GM12878 (cell line): Measurements from ENCODE around the gene URI1. TPM values are rescaled to one million over a fixed set of nuclear protein-coding genes. Genes with fewer than 3 reads are reported as not detected.

Experiments
- ATAC-seq: fragments of 200-7000 bp; cut with Tn5 transposase; 3 replicates; pipeline ENCODE4 v1.9.1; 2020; ENCODE audit warnings: mild to moderate bottlenecking, moderate library complexity
- BruUV-seq: library from RNA; stranded (reverse); fragments of 400-500 nt; replicated peaks from 2 replicates; lab custom pipeline; 2021; lab: Mats Ljungman, UMichigan
- CTCF ChIA-PET: fragments of 300-600 bp; sonication (Branson Sonifier 250); formaldehyde crosslinking; extraction: SDS; loops from one replicate; lab custom pipeline; 2021; ENCODE audit warnings: inconsistent platforms; lab: Yijun Ruan, JAX
- POLR2A ChIA-PET: fragments of 350-600 bp; formaldehyde crosslinking; extraction: SDS; loops from one replicate; lab custom pipeline; 2021; ENCODE audit warnings: inconsistent platforms; lab: Charles Lee
- RAD21 ChIA-PET: fragments of 300-600 bp; sonication (Branson Sonifier 250); formaldehyde crosslinking; loops from one replicate; lab custom pipeline; 2023; ENCODE audit warnings: antibody characterized with exemption; ENCODE audit not compliant: unreplicated experiment; lab: Charles Lee
- SMC1A ChIA-PET: fragments of 300-600 bp; sonication (Branson Sonifier 250); formaldehyde crosslinking; loops from one replicate; lab custom pipeline; 2023; ENCODE audit not compliant: unreplicated experiment, uncharacterized antibody; lab: Charles Lee
- DNase-seq: peaks from one replicate; pipeline ENCODE4 v3.0.0-alpha.2; 2011; ENCODE audit warnings: low read depth, low spot score
- FAIRE-seq: peaks from 3 replicates; lab custom pipeline; 2011; peaks lifted over from hg19 to GRCh38; lab: Jason Lieb, UNC
- H2AFZ ChIP-seq: 2 replicates; pipeline ENCODE4 v1.6.0; 2011; ENCODE audit warnings: low read depth, low read length, control low read depth; ENCODE audit not compliant: control insufficient read depth
- H3K27ac ChIP-seq: 2 replicates; pipeline ENCODE4 v1.5.1; 2011; ENCODE audit warnings: control low read depth; ENCODE audit not compliant: control insufficient read depth, insufficient read depth
- H3K27me3 ChIP-seq, 2 experiments: replicated peaks in 1 of 2; 2 replicates each; pipeline versions ENCODE4 v1.6.0 to v1.6.1; 2011; ENCODE audit warnings: low read length in 1 of 2; ENCODE audit not compliant: control insufficient read depth in 2 of 2, insufficient read depth in 2 of 2
- H3K36me3 ChIP-seq, 2 experiments: 2 replicates each; pipeline ENCODE4 v1.5.1; 2011; ENCODE audit warnings: low read length in 1 of 2; ENCODE audit not compliant: control insufficient read depth in 2 of 2, insufficient read depth in 2 of 2
- H3K4me1 ChIP-seq: 2 replicates; pipeline ENCODE4 v1.6.1; 2011; ENCODE audit warnings: mild to moderate bottlenecking, low read length, moderate library complexity, mixed read lengths; ENCODE audit not compliant: control insufficient read depth, insufficient read depth
- H3K4me2 ChIP-seq: 2 replicates; pipeline ENCODE4 v1.6.0; 2011; ENCODE audit warnings: control low read depth; ENCODE audit not compliant: control insufficient read depth, insufficient read depth
- H3K4me3 ChIP-seq: fragments of 200-600 bp; sonication (generic); 2 replicates; pipeline ENCODE4 v1.5.1; 2016
- H3K79me2 ChIP-seq: 2 replicates; pipeline ENCODE4 v1.6.0; 2011; ENCODE audit warnings: low read length; ENCODE audit not compliant: control insufficient read depth, insufficient read depth
- H3K9ac ChIP-seq: 2 replicates; pipeline ENCODE4 v1.8.0; 2011; ENCODE audit warnings: low read length, control low read depth, mixed read lengths; ENCODE audit not compliant: control insufficient read depth, insufficient read depth
- H3K9me3 ChIP-seq: replicated peaks from 3 replicates; pipeline ENCODE4 v1.5.1; 2011; ENCODE audit warnings: mild to moderate bottlenecking, low read length; ENCODE audit not compliant: control insufficient read depth, insufficient read depth
- H4K20me1 ChIP-seq: 2 replicates; pipeline ENCODE4 v1.6.0; 2011; ENCODE audit not compliant: control insufficient read depth, insufficient read depth
- CHD2 ChIP-seq: IDR thresholded peaks from 2 replicates; pipeline ENCODE4 v1.6.1; 2011; ENCODE audit warnings: low read depth, low read length, improper control_type of control experiment, borderline replicate concordance
- CREM ChIP-seq: IDR thresholded peaks from 2 replicates; pipeline ENCODE4 v1.6.1; 2014; ENCODE audit warnings: antibody characterized with exemption, low read depth
- JUNB ChIP-seq: IDR thresholded peaks from 2 replicates; pipeline ENCODE4 v1.6.1; 2016; ENCODE audit warnings: antibody characterized with exemption, mild to moderate bottlenecking
- NR2C1 ChIP-seq: fragments of 450-650 bp; IDR thresholded peaks from 2 replicates; pipeline ENCODE4 v1.6.1; 2017; ENCODE audit warnings: antibody characterized with exemption, mild to moderate bottlenecking, moderate library complexity
- RFX5 ChIP-seq: IDR thresholded peaks from 2 replicates; pipeline ENCODE4 v1.6.1; 2011; ENCODE audit warnings: low read depth, low read length, improper control_type of control experiment
- SREBF1 ChIP-seq: IDR thresholded peaks from 2 replicates; pipeline ENCODE4 v1.6.1; 2012; ENCODE audit warnings: mild to moderate bottlenecking, low read length
- WGBS: methylation state at CpG from one replicate; pipeline ENCODE4 v1.1.6; 2016; ENCODE audit warnings: low lambda C conversion rate; ENCODE audit not compliant: insufficient replicate concordance, insufficient coverage; ENCODE audit errors: missing lambda C conversion rate; 5-methylcytosine and 5-hydroxymethylcytosine counted together
- in situ Hi-C: fragments of 300-500 bp; cut with MboI; formaldehyde crosslinking; loops from 9 replicates; pipeline ENCODE4 v1.14.3; 2018; ENCODE audit warnings: mixed read lengths
- intact Hi-C: fragments of 100-400 bp; cut with micrococcal nuclease; formaldehyde crosslinking; loops from one replicate; pipeline ENCODE4 v1.14.2; 2022; ENCODE audit not compliant: unreplicated experiment
- polyA plus RNA-seq, 11 experiments: library from polyadenylated mRNA; depleted of rRNA in 4 of 11; unstranded in 6 of 11; stranded (reverse) in 5 of 11; fragments of >200 nt; fragmentation: Nextera tagmentation in 4 of 11; fragmentation: Illumina TruSeq in 1 of 11; extraction: Ambion mirVana in 4 of 11; extraction: Trizol in 1 of 11; gene quantifications; 1 replicate in 1 of 11; 2 replicates in 10 of 11; pipeline versions ENCODE4 v1.2.1 to v1.2.3, GENCODE V29; 2011 to 2016; ENCODE audit warnings: inconsistent platforms in 2 of 11, missing spikeins in 2 of 11, low read depth in 1 of 11
- total RNA-seq, 4 experiments: library from RNA; depleted of rRNA in 3 of 4; stranded (reverse); fragments of >200 nt in 3 of 4; fragmentation: Illumina TruSeq in 1 of 4; extraction: Trizol in 1 of 4; gene quantifications; 2 replicates each; pipeline versions ENCODE4 v1.2.1 to v1.2.3, GENCODE V29; 2013 to 2021
- TF ChIP-seq, protein P1 (sequence below), 3 experiments: IDR thresholded peaks in 2 of 3; conservative IDR thresholded peaks in 1 of 3; 2 replicates each; pipeline ENCODE4 v1.5.1; 2011; ENCODE audit warnings: low read depth in 3 of 3, low read length in 3 of 3, mild to moderate bottlenecking in 3 of 3, control low read depth in 2 of 3, moderate library complexity in 2 of 3, inconsistent platforms in 1 of 3, mixed read lengths in 1 of 3; ENCODE audit not compliant: control insufficient read depth in 2 of 3, insufficient read depth in 1 of 3; ENCODE audit errors: extremely low read depth in 1 of 3

Gene URI1
- total and polyA plus RNA-seq, 10 of the 15 experiments (the other 5 are each of a cell fraction or from before 2014, with no cell fraction given): 15.2 to 94.2 (median 47.9) TPM

DNA sequence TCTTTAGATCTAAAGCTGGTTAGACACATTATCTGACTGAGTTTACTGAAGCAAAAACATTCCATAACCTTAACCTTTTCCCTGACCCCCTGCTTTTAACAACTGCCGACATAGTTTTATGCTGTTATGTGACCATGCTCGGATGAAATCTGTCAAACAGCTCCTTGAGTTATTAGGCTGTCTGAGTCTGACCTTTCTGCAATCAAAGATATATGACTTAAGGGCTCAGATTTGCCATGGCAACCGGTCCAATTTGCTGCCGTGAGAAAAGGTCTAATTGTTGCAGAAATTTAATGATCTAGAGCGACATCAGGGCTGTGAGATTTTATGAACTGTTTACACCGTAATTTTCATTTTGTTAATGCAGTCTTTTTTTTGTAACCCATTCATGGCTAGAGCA, 61.8 kb downstream of the URI1 start:
- TF ChIP-seq JUNB (no peak), NR2C1 (no peak), CHD2 (no peak), RFX5 (no peak), CREM (no peak), SREBF1 (no peak)
- TF ChIP-seq, protein P1, sequence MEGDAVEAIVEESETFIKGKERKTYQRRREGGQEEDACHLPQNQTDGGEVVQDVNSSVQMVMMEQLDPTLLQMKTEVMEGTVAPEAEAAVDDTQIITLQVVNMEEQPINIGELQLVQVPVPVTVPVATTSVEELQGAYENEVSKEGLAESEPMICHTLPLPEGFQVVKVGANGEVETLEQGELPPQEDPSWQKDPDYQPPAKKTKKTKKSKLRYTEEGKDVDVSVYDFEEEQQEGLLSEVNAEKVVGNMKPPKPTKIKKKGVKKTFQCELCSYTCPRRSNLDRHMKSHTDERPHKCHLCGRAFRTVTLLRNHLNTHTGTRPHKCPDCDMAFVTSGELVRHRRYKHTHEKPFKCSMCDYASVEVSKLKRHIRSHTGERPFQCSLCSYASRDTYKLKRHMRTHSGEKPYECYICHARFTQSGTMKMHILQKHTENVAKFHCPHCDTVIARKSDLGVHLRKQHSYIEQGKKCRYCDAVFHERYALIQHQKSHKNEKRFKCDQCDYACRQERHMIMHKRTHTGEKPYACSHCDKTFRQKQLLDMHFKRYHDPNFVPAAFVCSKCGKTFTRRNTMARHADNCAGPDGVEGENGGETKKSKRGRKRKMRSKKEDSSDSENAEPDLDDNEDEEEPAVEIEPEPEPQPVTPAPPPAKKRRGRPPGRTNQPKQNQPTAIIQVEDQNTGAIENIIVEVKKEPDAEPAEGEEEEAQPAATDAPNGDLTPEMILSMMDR (IDR thresholded peaks at IDR 0.05 in 2 of 3, conservative IDR thresholded peaks at IDR 0.05 in 1 of 3; ENCODE audit: control insufficient read depth in 2 of 3, extremely low read depth in 1 of 3, insufficient read depth in 1 of 3, low read depth in 3 of 3, low read length in 3 of 3): no peak
- Histone ChIP-seq H2AFZ (no peak overlapping the region), H3K4me3 (no peak overlapping the region), H4K20me1 (no peaks in the 10 kb centered on the region), H3K9ac (no peak overlapping the region), H3K9me3 (peaks cover 2% of the 10 kb centered on the region; the same call in 2 of the 3 replicates), H3K27ac (no peak overlapping the region), H3K4me1 (no peaks in the 10 kb centered on the region), H3K36me3 (peaks cover 0 to 7% of the 10 kb centered on the region in 2 experiments; a peak in 1 of 4 replicates), H3K27me3 (no peaks in the 10 kb centered on the region), H3K4me2 (no peak overlapping the region), H3K79me2 (peaks cover 11% of the 10 kb centered on the region)
- no peak for DNase-seq
- no peak for ATAC-seq
- SMC1A ChIA-PET: interaction anchor here (1.1 to 1.8 kb wide), 3 partner anchors 15 to 16 kb away, joined by 3 to 6 read pairs (median 3); no protein-coding TSS in a partner anchor
- intact Hi-C loops: no loop called here
- 97% methylated on average over 6 of the region's 6 CpGs for WGBS
- in situ Hi-C loops: no loop called here
- POLR2A ChIA-PET: interaction anchor here (0.7 kb wide), 1 partner anchor 20 kb away, joined by 3 read pairs; no protein-coding TSS in a partner anchor
- no peak for FAIRE-seq
- no TSS peak for BruUV-seq
- CTCF ChIA-PET: interaction anchor here (1.8 kb wide), 1 partner anchor 18 kb away, joined by 4 read pairs; no protein-coding TSS in a partner anchor
- RAD21 ChIA-PET: no interaction called here
